Measurements from ENCODE around the gene GTSE1. TPM values are rescaled to one million over a fixed set of nuclear protein-coding genes. Genes with fewer than 3 reads are reported as not detected.

The GTSE1 gene
- total RNA-seq (2021): 40.6 and 42.6 TPM in 2 replicates
- long read RNA-seq, transcript GTSE1-201 (12 exons, 3,112 nt): major isoform, 23 of 68 reads
- long read RNA-seq, partial matches to known transcripts: 37 of 68 reads
- long read RNA-seq, other reads (novel, unspliced or antisense): 8 of 68 reads

GRCh38 chr22:46296257-46297150, at the start of gene GTSE1:
TSS of gene GTSE1 (plus strand) at chr22:46296870. CDS start at chr22:46297401, 531 bp downstream.
- Histone ChIP-seq H3K23me2 (ENCODE audit: insufficient read length, low read depth, low read length, poor library complexity, severe bottlenecking) (peaks cover 9% of the 10 kb centered on the region), H3K23ac (ENCODE audit: insufficient read length, low read depth, low read length) (no peak within 1 kb of the TSS), H3K4me2 (ENCODE audit: insufficient read depth, insufficient read length, low read length) (peak within 1 kb of the TSS; percentile 91), H3K14ac (ENCODE audit: insufficient read depth, low read length) (peak within 1 kb of the TSS; percentile 0; the same call in 1 of the 2 replicates), H2BK120ac (ENCODE audit: low read depth, low read length, poor library complexity, severe bottlenecking) (no peak within 1 kb of the TSS), H3K9ac (ENCODE audit: extremely low read depth, insufficient read length, low read length) (peak within 1 kb of the TSS; percentile 60), H3K9me3 (ENCODE audit: control insufficient read depth, low read depth, low read length) (no peaks in the 10 kb centered on the region), H3K4ac (ENCODE audit: low read depth, low read length) (no peak within 1 kb of the TSS), H4K8ac (replicated peaks; ENCODE audit: insufficient read length, low read depth, low read length) (no peak within 1 kb of the TSS), H3K4me1 (ENCODE audit: insufficient read depth, low read length) (no peaks in the 10 kb centered on the region), H3K79me2 (ENCODE audit: insufficient read depth, low read length) (no peaks in the 10 kb centered on the region; the same call in 1 of the 2 replicates), H2BK20ac (ENCODE audit: low read depth, low read length, poor library complexity, severe bottlenecking) (no peak within 1 kb of the TSS), H4K5ac (ENCODE audit: insufficient read length, low read depth, low read length) (no peak within 1 kb of the TSS), H3K27me3 (ENCODE audit: insufficient read depth, low read length) (no peaks in the 10 kb centered on the region), H2AK5ac (ENCODE audit: insufficient read length, low read length) (no peak within 1 kb of the TSS), H4K20me1 (ENCODE audit: control insufficient read depth, insufficient read depth, insufficient read length) (no peaks in the 10 kb centered on the region), H3K18ac (ENCODE audit: insufficient read length, low read depth, low read length) (peak within 1 kb of the TSS; percentile 7), H3K27ac (ENCODE audit: insufficient read length, low read depth, low read length) (no peak within 1 kb of the TSS), H4K91ac (ENCODE audit: insufficient read length, low read depth, low read length) (no peak within 1 kb of the TSS), H3T11ph (ENCODE audit: low read length) (no peak within 1 kb of the TSS), H2BK12ac (ENCODE audit: insufficient read length, low read depth, low read length) (no peak within 1 kb of the TSS), H3K56ac (ENCODE audit: insufficient read length, low read depth, low read length) (no peak within 1 kb of the TSS), H2AFZ (ENCODE audit: low read length) (no peak within 1 kb of the TSS), H2BK5ac (ENCODE audit: insufficient read length, low read length) (no peak within 1 kb of the TSS), H3K79me1 (ENCODE audit: insufficient read depth, low read depth, low read length, poor library complexity, severe bottlenecking) (no peaks in the 10 kb centered on the region), H2BK15ac (ENCODE audit: low read depth, low read length) (no peak within 1 kb of the TSS)
- no peaks in the 10 kb centered on the region for H3K9me3 Mint-ChIP-seq
- peak within 1 kb of the TSS; percentile 65 to 96 (median 93); a peak in 5 of 7 replicates for H3K27ac Mint-ChIP-seq
- no peaks in the 10 kb centered on the region for H3K27me3 Mint-ChIP-seq (ENCODE audit: low read depth)
- peaks cover 17 to 41% (median 38%) of the 10 kb centered on the region in 3 experiments; a peak in 6 of 7 replicates for H3K36me3 Mint-ChIP-seq (ENCODE audit: insufficient read depth in 1 of 3, low read depth in 3 of 3)
- H3K4me3 Mint-ChIP-seq: peak within 1 kb of the TSS; percentile 84 to 92
- H3K4me1 Mint-ChIP-seq: peaks cover 23% of the 10 kb centered on the region in 2 experiments
- WGBS (ENCODE audit: extremely low coverage, insufficient read length, low lambda C conversion rate): no CpG with 5 or more reads among the region's 76 CpGs
- peak; percentile 98 for DNase-seq
- TF ChIP-seq CTCF (conservative IDR thresholded peaks at IDR 0.05): peak; percentile 19; the same call in 2 of the 3 replicates

Data from H9 (cell line).